Measurements from ENCODE around the gene GALR3.

DNA sequence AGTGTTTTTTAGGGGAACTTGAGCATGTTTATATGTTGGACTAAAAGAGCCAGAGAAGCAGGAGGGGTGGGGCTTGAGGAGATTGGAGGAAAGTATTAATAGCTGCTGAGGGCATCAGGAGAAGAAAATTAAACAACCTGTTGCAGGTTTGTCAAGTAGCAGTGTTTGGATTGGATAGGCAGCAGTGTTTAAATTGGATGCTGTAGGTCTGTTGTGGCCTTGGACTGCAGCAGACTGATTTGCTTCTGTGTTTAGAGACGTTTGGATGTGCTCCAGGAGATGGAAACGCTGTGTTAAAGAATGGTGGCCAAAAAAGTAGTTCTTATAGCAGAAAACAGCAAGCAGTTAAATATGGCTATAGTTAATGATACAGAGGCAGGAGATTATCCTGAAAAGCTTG, 31.8 kb downstream of the GALR3 start:
- peak in 1 of 3 donors; percentile 21 for TF ChIP-seq POLR2A (IDR thresholded peaks at IDR 0.05)
- TF ChIP-seq CTCF (IDR thresholded peaks at IDR 0.05), result no peak
